HUDEP-2 (cell line): ENCODE results near the gene NEK7.
A peak's percentile ranks its signal among the peaks of the same experiment; 100 is the strongest.

ENCODE experiments used
- DNase-seq, 76 experiments: peaks; one replicate each; lab custom pipeline; 2025; ENCODE audit not compliant: unreplicated experiment in 76 of 76; lab: John Stamatoyannopoulos, UW

Gene NEK7

DNA sequence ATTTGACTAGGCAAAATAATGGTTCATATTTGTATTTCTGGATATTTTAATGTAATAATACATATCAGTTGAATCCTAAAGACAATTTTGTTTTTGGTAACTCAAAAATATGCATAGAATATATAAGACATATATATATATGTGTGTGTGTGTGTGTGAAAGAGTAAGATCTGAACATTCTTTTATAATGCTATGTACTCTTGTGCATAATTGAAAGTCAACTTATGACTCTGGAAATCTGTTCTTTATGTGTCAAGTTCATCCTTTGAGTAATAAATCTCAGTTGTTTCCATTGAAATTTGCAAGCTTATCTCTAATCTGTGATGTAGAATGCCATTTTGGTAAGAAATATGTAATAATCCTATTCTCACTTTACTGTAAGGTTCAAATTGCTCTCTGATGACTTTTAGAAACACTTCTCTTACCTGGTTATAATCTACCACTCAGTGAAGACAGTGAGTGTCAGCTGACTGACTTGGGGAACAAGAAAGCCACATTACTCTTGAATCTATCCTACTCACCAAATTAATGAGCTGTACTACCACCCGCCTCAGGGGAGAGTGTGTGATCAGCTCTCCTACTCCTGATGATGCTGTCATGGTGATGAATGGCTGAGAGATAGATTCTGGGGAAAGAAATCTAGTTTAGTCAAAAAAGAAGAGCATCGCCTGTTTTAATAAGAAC, 15.0 kb upstream of the NEK7 start:
- DNase-seq: no peak

DNA sequence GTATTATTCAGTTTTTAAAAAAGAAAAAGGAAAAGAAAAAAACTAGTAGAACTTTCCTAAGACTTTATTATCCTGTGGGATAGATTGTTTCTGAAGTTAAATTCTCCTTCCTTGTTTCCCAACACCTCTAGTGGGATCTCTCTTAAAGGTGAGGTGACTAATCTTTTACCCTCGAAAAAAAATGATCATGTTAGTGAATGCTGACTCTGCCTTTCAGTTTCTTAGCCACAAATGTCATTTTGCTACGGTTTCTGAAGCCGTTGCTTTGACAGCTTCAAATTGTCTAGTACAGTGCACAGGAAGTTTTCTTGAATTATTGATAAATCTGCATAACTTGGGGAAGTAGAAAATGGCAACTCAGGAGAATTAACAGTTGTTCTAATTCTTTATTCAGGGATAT, 13.0 kb upstream of the NEK7 start:
- DNase-seq: no peak

DNA sequence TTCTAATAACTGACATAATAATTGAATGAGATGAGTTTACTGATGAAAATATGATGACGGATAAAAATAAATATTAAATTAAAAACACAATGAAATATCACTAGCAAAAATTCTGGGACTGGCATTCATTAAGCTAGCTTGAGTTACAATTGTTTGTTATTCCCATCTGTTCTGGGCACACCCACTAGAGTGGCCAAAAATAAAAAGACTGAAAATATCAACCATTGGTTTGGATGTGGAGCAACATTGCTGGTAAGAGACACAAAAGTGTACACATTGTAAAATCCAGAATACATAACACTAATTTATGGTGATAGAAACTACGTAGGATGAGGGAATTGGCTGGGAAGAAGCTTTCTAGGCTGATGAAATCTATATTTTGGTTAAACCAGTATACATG, 9.6 kb upstream of the NEK7 start:
- DNase-seq: no peak

DNA sequence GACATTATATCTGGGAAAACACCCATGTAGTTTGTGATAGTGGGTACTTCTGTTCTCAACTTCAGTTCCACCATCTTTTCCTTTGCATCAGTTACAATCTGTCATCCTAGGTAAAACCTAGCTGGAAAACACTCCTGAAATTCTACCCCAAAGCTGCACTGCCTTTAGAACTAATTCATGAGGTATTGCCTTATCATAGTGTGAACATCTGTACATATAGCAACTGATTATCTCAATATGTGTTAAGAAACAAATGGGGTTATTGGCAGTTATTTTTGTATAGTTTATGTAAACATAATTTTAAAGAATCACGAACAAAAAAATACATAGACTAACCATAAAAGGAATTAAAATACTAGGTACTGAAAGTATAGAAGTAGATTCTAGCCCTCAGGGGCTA, 6.4 kb upstream of the NEK7 start:
- peak in 4 of 76 experiments; percentile 1 to 38 (median 14) for DNase-seq

DNA sequence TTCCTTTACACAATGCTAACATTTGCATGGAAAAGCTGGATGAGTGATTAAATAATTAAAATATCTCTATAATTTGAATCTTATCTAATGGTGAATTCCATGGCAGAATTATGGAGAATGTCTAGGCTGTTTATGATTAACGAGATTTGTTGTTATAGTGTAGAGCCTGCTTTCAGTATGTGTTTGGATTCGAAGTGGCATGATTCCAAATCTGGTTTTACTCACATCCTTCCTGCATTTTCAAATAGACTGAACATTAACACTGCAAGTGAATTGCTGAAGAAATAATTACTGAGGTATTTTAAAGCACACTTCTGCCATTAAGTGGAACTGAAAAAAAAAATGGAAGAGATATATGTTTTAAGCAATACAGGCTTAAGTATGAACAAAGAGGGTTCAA, 5.1 kb upstream of the NEK7 start:
- no peak for DNase-seq

DNA sequence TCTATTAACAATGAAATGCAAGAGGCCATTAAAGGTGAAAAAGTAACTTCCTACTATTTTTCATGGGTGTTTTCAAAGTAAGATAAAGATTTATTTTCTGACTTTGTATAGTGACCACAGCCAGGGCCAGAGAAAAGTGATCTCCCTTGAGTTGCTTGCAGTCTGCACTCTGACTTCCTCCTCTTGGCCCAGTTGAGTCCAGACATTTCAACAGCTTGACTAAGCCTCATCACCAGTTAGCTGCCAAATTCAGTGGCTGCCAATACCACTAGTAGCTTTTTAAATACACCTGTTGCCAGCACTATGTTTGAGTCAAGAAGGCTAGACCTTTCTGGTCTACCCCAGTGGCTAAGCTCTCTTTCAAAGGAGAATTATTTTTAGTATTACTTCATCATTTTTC, 3.7 kb upstream of the NEK7 start:
- no peak for DNase-seq

DNA sequence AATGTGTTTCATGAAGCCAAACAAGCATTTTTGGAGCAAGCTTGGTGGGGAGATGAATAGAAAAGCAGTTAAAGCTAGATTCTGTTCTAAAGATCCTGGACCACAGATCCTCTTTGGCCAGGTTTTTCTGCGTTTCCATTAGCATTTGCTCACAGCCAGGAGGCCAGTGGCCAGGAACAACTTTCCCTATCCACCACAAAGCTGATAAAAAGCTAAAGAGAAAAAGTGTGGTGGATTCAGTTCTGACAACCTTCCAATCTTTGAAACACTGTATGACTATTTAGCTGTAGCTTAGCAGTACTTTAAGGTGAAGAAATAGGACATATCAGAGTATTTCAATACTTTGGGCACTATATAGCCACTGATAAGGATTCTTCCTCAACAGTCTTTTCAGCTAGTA, 3.0 kb upstream of the NEK7 start:
- DNase-seq: no peak

DNA sequence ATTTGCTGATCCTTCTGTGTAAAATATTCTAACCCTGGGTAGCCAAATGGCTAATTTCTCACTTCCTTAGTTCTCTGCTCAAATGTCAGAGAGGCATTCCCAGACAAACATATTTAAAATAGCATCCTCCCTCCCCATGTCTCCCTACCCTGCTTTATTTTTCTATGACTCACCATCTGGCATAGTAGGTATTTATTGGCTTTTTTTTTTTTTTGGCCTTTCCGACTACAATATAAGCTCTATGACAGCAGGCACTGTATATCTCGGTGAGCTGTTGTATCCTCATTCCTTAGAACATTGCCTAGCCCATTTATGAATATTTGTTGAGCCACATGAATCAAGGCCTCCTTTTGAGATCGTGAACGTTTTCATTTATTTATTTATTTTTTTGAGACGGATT, 1.5 kb upstream of the NEK7 start:
- no peak for DNase-seq

DNA sequence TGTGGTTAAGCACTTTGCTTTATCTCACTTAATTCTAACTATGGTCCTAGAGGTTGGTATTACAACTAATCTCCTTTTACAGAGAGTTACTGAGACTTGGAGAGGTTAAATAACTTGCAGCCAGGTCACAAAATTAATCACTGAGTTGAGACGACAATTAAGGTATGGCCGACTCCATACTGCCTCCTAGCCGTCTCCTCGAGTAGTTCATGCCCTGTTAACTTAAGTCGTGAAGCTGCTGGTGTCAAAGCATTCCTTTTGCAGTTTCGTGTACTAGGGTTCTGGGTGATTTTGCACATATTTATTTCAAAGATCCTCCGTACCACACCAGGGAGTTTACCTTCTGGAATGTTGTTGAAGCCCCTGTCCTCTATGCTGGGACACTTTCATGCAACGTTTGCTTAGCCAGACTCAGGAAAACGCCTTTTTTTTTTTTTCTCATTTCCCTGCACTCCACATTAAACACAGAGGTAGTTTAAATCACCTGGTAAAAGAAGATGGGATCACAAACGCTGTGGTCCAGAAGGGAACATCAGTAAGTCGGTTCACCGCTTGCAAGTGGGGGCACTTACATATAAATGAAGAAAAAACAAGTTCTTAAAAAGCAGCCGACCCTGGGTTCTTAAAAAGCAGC, 570 bp upstream of the NEK7 start:
- DNase-seq: peak in 68 of 76 experiments; percentile 8 to 78 (median 50)

DNA sequence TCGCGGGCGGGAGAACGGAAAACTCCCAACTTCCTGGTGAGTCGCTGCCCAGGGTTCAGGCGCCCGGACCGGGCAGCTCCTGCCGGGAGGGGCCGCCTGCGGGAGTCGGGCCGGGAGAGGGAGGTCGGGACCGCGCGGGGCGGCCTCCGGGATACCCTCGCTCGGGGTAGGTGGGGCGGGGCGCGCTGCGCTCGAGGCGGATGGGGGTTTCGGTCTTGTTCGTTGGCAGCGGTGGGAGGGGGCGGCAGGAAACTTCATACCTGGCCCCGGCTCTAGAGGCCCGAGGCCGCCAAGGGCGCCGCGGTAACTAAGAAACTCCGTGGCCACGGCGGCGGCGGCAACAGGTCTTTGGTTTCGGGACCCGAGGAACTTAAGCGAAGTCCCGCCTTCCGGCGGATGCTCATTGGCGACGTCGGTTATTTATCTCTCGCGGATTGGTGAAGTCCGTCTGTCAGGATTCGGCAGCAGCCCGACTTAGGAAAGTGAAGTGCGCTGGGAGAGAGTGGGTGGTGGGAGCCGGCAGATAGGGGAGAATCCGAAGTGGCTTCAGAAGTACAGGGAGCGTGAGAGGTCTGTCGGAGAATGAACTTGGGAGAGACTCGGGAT, 546 bp downstream of the NEK7 start:
- peak in 75 of 76 experiments; percentile 13 to 82 (median 65) for DNase-seq

DNA sequence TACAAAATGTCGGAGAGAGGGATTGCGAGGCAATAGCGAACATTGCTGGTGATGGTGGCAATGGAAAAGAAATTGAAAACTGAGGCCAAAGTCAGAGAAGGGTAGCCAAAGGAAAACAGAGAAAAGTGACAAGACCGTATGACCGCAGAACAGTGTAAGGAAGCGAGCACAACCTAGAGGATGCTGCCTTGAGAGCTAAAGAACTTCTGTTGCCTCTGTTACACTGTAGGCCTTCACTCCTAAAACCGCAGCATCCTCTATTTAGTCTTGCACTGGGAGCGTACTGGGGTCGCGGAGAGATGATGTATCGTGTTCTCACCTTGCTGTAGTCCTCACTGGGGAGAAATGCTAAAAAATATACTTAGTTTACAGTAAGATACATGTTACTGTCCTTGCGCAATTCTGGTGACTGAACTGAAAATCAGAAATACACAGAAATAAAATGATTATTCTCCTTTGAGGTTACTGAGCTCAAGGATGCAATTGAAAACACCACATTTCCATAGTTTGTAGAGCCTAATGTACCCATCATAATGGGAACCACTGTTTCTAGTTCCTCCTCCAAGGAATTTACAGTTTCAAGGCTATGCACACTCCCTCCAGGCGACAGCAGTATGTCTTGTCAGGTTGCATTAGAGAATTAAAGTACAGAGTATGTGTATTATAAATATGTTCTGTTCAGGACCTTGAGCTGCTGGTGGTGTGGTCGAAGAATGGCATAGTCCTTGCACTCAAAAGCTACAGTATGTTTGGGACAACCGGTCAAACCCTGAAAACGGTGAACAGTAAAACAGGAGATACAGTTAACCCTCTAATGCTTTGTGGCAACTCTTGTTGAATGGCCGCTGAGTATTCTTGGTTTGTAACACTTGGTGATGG, 1.3 kb downstream of the NEK7 start:
- DNase-seq: peak in 9 of 76 experiments; percentile 11 to 49 (median 26)

DNA sequence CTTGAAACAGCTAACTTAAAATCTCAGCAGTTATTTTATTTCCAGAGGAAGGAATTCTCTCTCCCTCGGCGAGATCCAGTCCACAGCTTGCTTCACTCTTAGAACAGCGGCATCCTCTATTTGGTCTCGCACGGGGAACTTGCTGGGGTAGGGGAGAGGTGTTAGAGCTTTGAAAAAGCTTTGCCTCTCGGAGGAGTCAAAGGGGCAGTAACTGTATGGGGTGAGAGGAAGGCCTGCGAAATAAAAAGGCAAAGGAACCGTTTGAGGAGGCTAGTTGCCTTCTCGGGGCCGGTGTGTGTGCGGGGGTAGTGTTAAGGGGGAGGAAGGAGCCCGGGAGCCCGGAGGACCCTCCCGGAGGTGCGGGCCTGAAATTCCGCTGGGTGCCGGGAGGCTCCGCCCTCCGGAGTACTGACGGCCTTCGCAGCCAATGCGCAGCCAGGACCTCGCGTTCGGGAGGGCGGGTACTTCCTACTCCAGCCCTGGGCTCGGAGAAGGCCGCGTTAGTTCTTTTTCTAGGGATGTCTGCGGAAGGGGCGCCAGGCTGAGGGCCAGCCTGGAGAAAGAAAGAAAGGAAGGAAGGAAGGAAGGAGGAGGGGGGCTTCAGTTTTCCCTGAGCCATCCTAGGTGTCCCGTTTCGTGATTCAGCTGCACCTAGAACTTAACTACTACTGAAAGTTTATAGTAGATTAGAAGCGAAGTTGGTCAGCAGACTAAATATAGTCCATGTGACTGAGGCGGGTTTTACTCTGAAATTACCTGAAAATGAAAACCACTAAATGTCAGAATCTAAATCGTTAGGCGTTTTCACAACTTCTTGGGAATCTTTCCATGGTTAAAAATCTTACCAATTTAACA, 2.2 kb downstream of the NEK7 start:
- DNase-seq: peak in 74 of 76 experiments; percentile 26 to 88 (median 76)

DNA sequence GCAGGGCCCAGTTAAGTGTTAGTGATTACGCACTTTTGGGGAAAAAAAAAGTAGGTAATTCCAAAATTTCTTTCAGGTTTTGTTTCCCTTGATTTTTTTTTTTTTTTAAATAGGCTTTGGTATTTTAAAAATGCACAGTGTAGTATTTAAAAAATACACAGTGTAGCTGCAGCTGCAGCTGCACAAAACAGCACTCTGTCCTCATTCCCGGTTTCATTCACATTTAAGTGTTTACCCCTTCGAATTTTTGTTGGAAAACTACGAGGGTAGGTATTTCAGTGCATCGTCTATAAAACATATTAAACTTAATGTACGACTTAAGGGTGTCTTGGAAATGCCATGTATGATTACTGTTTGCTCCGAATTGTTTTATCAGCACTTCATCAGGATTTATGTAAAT, 3.4 kb downstream of the NEK7 start:
- no peak for DNase-seq

DNA sequence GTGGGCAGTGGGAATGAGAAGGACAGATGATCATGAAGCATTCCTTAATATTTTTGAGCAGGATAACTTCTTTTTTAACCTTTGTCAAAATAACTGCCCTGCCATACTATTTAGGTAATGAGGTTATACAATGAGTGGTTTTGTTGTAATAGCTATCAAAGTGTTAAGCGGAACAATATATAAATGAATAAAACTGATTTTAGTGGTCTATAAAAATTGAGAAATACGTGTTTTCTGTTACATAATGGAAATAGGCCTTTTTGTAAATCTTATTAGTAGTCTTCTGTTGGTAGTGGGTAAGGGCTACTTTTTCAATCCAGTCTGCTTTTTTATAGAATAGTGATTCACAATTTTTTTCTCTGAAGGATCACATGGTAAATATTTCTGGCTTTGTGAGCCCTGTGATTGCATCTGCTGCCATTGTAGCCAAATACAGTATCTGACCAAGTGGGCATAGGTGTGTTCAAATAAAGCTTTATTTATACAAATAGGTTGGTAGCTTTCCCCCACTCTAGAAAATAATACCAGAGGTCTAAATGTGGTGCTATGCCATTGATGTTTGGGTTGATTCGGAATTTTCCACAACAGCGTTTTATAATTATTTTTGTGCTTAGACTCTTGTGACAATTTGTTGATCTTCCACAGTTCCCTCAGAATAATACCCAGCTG, 4.3 kb downstream of the NEK7 start:
- no peak for DNase-seq

DNA sequence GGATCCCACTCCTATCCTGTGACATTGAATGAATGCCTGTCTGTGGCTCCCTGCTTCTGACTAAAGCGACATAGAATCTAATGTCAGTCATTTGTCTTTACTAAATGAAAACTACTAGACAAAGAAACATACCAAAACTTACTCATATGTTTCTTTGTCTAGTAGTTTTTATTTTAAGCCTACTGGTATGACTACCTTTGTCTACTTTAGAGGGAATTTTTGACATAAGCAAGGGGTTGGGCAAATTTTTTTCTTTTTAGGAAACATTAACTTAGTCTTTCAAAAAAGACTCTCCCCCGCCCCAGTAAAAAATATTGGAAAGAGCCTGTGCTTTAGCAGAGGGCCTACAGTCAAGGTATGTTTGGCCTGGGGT, 4.9 kb downstream of the NEK7 start:
- no peak for DNase-seq

DNA sequence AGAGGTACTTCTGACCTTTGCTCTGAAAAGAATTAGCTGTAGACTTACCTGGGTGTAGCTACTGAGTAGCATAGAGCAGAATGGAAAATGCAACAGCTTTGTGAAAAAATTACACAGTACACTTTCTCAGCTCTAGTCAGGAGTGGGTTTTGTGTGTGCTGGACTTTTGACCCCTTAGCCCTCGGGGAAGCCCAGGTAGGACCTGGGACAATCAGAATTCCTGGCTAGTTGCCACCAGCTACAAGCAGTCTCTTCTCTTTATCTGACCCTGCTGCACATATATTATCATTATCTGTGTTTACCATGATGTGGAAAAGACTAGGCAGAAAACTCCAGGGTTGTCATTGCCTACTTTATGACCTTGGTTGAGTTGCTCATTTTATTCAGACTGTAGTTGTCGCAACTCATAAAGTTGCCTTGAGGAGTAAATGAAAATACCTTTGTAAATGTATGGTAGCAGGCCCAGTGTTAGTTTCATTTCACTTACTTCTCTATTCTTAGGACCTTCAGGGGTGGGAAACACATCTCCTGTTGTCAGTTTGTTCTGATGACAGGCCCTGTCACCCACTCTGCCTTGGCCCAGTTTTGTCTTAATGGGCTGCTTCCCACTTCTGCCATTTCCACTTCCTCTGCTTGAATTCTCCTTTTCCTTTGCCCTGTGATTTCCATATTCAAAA, 5.4 kb downstream of the NEK7 start:
- DNase-seq: peak in 38 of 76 experiments; percentile 2 to 72 (median 35)

DNA sequence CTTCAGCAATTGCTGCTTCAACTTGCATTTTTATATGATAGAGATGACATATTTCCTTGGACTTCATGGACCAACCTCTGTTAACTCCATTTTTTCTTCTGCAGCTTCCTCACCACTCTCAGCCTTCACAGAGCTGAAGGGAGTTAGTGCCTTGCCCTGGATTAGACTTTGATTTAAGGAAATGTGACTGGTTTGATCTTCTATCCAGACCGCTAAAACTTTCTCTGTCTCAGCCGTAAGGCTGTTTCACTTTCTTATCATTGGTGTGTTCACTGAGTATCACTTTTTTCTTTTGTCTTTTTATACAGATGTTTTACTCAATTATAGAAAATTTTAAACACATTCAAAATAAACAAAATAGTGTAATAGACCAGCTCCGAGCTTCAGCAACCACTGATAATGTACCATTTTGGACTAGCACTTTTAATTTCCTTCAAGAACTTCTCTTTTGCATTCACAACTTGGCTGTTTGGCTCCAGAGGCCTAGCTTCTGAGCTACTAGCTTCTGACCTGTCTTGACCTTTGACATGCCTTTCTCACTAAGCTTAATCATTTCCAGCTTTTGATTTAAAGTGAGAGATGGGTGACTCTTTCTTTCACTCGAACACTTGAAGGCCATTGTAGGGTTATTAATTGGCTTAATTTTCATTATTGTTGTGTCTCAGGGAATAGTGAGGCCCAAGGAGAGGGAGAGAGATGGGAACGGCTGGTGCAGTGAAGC, 9.3 kb downstream of the NEK7 start:
- no peak for DNase-seq

DNA sequence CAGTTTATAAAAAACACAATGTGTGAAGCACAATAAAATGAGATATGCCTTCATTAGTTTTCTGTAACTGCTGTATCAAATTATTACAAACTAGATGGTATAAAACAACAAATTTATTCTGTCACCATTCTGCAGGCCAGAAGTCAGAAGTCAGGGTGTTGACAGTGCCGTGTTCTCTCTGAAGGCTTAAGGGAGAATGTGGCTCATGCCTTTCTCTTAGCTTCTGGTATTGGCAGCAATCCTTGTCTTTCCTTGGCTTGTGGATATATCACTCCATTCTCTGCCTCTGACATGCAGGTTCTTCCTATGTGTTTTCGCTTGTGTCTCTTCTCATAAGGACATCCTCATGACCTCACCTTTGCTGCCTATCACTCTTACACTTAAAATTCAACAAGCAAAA, 10.1 kb downstream of the NEK7 start:
- no peak for DNase-seq
